ENCODE measurements around the gene NRROS.

GRCh38 chr3:196609805-196610515 lies 29.5 kb upstream of the NRROS start:
- TF ChIP-seq, protein P1, sequence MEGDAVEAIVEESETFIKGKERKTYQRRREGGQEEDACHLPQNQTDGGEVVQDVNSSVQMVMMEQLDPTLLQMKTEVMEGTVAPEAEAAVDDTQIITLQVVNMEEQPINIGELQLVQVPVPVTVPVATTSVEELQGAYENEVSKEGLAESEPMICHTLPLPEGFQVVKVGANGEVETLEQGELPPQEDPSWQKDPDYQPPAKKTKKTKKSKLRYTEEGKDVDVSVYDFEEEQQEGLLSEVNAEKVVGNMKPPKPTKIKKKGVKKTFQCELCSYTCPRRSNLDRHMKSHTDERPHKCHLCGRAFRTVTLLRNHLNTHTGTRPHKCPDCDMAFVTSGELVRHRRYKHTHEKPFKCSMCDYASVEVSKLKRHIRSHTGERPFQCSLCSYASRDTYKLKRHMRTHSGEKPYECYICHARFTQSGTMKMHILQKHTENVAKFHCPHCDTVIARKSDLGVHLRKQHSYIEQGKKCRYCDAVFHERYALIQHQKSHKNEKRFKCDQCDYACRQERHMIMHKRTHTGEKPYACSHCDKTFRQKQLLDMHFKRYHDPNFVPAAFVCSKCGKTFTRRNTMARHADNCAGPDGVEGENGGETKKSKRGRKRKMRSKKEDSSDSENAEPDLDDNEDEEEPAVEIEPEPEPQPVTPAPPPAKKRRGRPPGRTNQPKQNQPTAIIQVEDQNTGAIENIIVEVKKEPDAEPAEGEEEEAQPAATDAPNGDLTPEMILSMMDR (conservative IDR thresholded peaks at IDR 0.05; ENCODE audit: low read depth, low read length): no peak
- TF ChIP-seq POLR2A (IDR thresholded peaks at IDR 0.05; ENCODE audit: low read depth, low read length) (no peak), CEBPB (IDR thresholded peaks at IDR 0.05; ENCODE audit: low read depth, low read length) (no peak), ELK1 (IDR thresholded peaks at IDR 0.05; ENCODE audit: borderline replicate concordance, low read depth, low read length) (no peak), RAD21 (IDR thresholded peaks at IDR 0.05; ENCODE audit: low read length) (no peak), RFX5 (IDR thresholded peaks at IDR 0.05; ENCODE audit: low read depth, low read length) (no peak), SMC3 (IDR thresholded peaks at IDR 0.05; ENCODE audit: low read depth, low read length) (no peak), MXI1 (IDR thresholded peaks at IDR 0.05; ENCODE audit: borderline replicate concordance, low read depth, low read length) (no peak), FOS (IDR thresholded peaks at IDR 0.05; ENCODE audit: low read depth, low read length) (no peak), BHLHE40 (IDR thresholded peaks at IDR 0.05; ENCODE audit: low read depth, low read length) (no peak), RCOR1 (IDR thresholded peaks at IDR 0.05; ENCODE audit: insufficient replicate concordance, low read length) (no peak), USF2 (IDR thresholded peaks at IDR 0.05; ENCODE audit: low read depth, low read length) (no peak)

Data from IMR-90 (cell line).